ENCODE results near the gene CD33. TPM values are rescaled to one million over a fixed set of nuclear protein-coding genes. Genes with fewer than 3 reads are reported as not detected.

Gene CD33
- total RNA-seq, 4 donors from 2014 or later, result 0.54 to 4.0 (median 1.8) TPM

DNA sequence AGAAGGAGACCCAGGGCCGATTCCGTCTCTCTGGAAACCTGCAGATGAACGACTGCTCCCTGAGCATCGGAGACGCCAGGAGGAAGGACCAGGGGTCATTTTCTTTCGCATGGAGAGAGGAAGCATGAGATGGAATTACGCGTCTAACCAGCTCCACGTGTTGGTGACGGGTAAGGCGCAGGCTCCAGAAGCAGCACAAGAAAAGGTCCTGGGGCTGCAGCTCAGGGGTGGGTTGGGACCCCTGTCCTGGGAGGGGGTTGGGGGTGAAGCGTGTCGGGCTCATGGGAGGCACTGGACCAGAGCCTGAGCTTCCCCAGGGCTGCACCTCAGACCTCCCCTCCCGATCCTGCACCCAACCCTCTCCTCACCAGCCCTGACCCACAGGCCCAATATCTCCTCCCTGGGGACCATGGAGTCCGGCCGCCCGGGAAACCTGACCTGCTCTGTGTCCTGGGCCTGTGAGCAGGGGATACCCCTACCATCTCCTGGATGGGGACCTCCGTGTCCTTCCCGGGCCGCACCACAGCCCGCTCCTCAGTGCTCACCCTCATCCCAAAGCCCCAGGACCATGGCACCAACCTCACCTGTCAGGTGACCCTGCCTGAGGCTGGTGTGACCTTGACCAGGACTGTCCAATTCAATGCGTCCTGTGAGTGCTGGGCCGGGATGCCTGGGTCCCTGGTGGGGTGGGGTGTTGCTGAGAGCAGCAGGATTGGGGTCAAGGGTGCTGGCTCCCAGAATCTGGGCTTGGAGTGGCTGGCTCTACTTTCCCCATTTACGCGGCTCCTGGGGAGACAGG, 39.6 kb upstream of the CD33 start:
- TF ChIP-seq POLR2A (IDR thresholded peaks at IDR 0.05) (no peak), CTCF (IDR thresholded peaks at IDR 0.05) (no peak)
- intact Hi-C loops (cut with DNase I), result no loop called here
- no peak for DNase-seq
- Histone ChIP-seq H3K27me3 (peaks cover 4% of the 10 kb centered on the region), H3K9me3 (no peaks in the 10 kb centered on the region), H3K36me3 (no peaks in the 10 kb centered on the region), H3K4me3 (replicated peaks in 1 of 3) (no peak overlapping the region), H3K27ac (no peak overlapping the region), H3K4me1 (no peaks in the 10 kb centered on the region)
- 87 to 89% methylated on average over 19 to 24 of the region's 25 CpGs for WGBS, 2 donors

- Histone ChIP-seq H3K4me1 (no peaks in the 10 kb centered on the region), H3K27me3 (peaks cover 4% of the 10 kb centered on the region), H3K9me3 (no peaks in the 10 kb centered on the region), H3K27ac (no peak overlapping the region), H3K36me3 (no peaks in the 10 kb centered on the region), H3K4me3 (replicated peaks in 1 of 3) (no peak overlapping the region)
- no peak for TF ChIP-seq CTCF (IDR thresholded peaks at IDR 0.05)
- no peak for TF ChIP-seq POLR2A (IDR thresholded peaks at IDR 0.05)
- DNase-seq, result no peak
- intact Hi-C loops (cut with DNase I), result no loop called here
- WGBS, 2 donors, result 87 to 89% methylated on average over 4 to 5 of the region's 5 CpGs
Observed at GRCh38 chr19:51185868-51186215, 39.0 kb upstream of the CD33 start.

DNA sequence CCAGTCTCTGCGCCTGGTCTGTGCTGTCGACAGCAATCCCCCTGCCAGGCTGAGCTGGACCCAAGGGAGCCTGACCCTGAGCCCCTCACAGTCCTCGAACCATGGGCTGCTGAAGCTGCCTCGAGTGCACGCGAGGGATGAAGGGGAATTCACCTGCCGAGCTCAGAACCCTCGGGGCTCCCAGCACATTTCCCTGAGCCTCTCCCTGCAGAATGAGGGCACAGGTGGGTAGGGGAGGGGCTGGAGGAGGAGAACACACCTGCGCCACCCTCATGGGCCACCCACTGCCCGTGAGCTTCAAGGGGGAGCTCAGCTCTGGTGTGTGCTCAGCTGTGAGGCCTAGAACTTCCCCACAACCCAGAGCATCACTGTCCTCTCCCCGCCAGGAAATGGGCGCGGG, 38.6 kb upstream of the CD33 start:
- H3K4me1 ChIP-seq, result no peaks in the 10 kb centered on the region
- DNase-seq, result no peak
- H3K4me3 ChIP-seq (replicated peaks in 1 of 3), result no peak overlapping the region
- H3K27ac ChIP-seq, result no peak overlapping the region
- WGBS, 2 donors, result 56 to 68% methylated on average over 9 to 11 of the region's 13 CpGs
- intact Hi-C loops (cut with DNase I), result no loop called here
- H3K27me3 ChIP-seq, result peaks cover 4% of the 10 kb centered on the region
- no peaks in the 10 kb centered on the region for H3K9me3 ChIP-seq
- TF ChIP-seq CTCF (IDR thresholded peaks at IDR 0.05), result no peak
- no peak for TF ChIP-seq POLR2A (IDR thresholded peaks at IDR 0.05)
- no peaks in the 10 kb centered on the region for H3K36me3 ChIP-seq

DNA sequence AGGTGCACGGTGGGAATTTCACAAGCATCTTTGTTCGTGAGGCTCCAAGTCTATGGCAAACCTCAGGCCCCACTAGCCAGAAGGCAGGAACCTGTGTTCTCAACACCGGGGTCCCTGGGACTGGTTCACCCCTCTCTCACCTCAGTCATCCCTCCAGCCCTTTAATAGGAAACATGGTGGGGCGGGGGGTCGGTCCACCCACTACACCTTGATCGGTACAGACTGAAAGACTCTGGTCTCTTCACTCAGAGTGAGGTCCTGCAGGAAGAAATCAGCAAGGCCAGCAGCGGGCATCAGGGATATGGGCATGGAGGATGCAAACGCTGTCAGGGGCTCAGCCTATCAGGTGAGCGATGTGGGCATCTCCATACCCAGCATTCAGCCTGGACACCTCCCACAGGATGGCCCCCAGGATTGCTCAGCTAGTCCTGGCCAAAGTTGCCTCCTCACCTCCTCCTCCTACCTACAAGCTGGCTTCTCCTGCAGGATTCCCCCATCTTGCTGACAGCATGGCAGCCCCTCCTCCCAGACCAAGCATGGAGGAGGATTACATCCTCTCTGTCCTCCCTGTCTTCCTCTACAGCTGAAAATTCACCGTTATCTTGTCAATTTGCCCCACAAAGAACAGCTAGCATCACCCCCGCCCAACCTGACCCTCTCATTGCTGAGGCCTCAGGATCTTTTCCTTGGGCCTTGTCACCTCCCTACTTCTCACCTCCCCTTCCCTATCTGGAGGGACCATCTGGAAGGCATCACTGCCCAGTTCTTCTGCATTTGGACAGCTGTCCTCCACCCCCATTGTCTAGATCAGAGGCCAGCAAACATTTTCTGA, 37.3 kb upstream of the CD33 start:
- H3K27ac ChIP-seq, result no peak overlapping the region
- TF ChIP-seq POLR2A (IDR thresholded peaks at IDR 0.05) (no peak), CTCF (IDR thresholded peaks at IDR 0.05) (no peak)
- DNase-seq, result no peak
- H3K4me3 ChIP-seq (replicated peaks in 1 of 3), result no peak overlapping the region
- peaks cover 4% of the 10 kb centered on the region for H3K27me3 ChIP-seq
- intact Hi-C loops (cut with DNase I), result no loop called here
- no peaks in the 10 kb centered on the region for H3K36me3 ChIP-seq
- H3K4me1 ChIP-seq, result no peaks in the 10 kb centered on the region
- 85 to 89% methylated on average over 9 to 10 of the region's 11 CpGs for WGBS, 2 donors
- H3K9me3 ChIP-seq, result no peaks in the 10 kb centered on the region

GRCh38 chr19:51188227-51188559, 36.7 kb upstream of the CD33 start:
- DNase-seq, result no peak
- Histone ChIP-seq H3K4me1 (no peaks in the 10 kb centered on the region), H3K27me3 (peaks cover 4% of the 10 kb centered on the region), H3K4me3 (replicated peaks in 1 of 3) (no peak overlapping the region), H3K9me3 (no peaks in the 10 kb centered on the region), H3K36me3 (no peaks in the 10 kb centered on the region), H3K27ac (no peak overlapping the region)
- intact Hi-C loops (cut with DNase I), result no loop called here
- WGBS, 2 donors, result 83 to 89% methylated on average over 2 of the region's 2 CpGs
- TF ChIP-seq CTCF (IDR thresholded peaks at IDR 0.05), result no peak
- TF ChIP-seq POLR2A (IDR thresholded peaks at IDR 0.05), result no peak
